HL-60/S4 treated with retinoic acid at 250 ng/mL for 4 days and 3 days (cell line): ENCODE results near the gene CDH4.

Experiments
- in situ Hi-C: fragments of 300-500 bp; cut with MboI; formaldehyde crosslinking; loops from 2 replicates; pipeline ENCODE4 v1.7.0; 2022; ENCODE audit warnings: low sequenced_read_pairs

Gene CDH4

GRCh38 chr20:61737812-61738443 is 485.9 kb downstream of the CDH4 start:
- in situ Hi-C loops, result no loop called here

GRCh38 chr20:61738601-61739069 is 486.6 kb downstream of the CDH4 start:
- in situ Hi-C loops, result no loop called here

GRCh38 chr20:61739086-61739831 is 487.2 kb downstream of the CDH4 start:
- in situ Hi-C loops, result no loop called here

- in situ Hi-C loops, result no loop called here
Measured at GRCh38 chr20:61739832-61740118, 487.7 kb downstream of the CDH4 start.

- in situ Hi-C loops, result no loop called here
Measured at GRCh38 chr20:61742097-61742825, 490.2 kb downstream of the CDH4 start.

GRCh38 chr20:61743606-61744005 is 491.5 kb downstream of the CDH4 start:
- in situ Hi-C loops, result no loop called here

GRCh38 chr20:61744691-61745396 is 492.8 kb downstream of the CDH4 start:
- in situ Hi-C loops, result no loop called here

GRCh38 chr20:61745397-61746146 is 493.5 kb downstream of the CDH4 start:
- in situ Hi-C loops, result no loop called here

- in situ Hi-C loops, result no loop called here
Measured at GRCh38 chr20:61746147-61746646, 494.1 kb downstream of the CDH4 start.

- in situ Hi-C loops, result no loop called here
Measured at GRCh38 chr20:61746781-61747180, 494.7 kb downstream of the CDH4 start.

- in situ Hi-C loops, result no loop called here
Measured at GRCh38 chr20:61748376-61748775, 496.3 kb downstream of the CDH4 start.

GRCh38 chr20:61749406-61750075 is 497.5 kb downstream of the CDH4 start:
- in situ Hi-C loops, result no loop called here

GRCh38 chr20:61750093-61750492 is 498.0 kb downstream of the CDH4 start:
- in situ Hi-C loops, result no loop called here

- in situ Hi-C loops, result no loop called here
Measured at GRCh38 chr20:61752576-61752975, 500.5 kb downstream of the CDH4 start.

- in situ Hi-C loops, result no loop called here
Measured at GRCh38 chr20:61753316-61753942, 501.4 kb downstream of the CDH4 start.

- in situ Hi-C loops, result no loop called here
Measured at GRCh38 chr20:61753987-61754956, 502.2 kb downstream of the CDH4 start.

- in situ Hi-C loops, result no loop called here
Measured at GRCh38 chr20:61754976-61755778, 503.1 kb downstream of the CDH4 start.
